ENCODE measurements around the gene SDSL. TPM values are rescaled to one million over a fixed set of nuclear protein-coding genes. Genes with fewer than 3 reads are reported as not detected.
A peak's percentile ranks its signal among the peaks of the same experiment; 100 is the strongest.

SDSL gene
- total RNA-seq, 1 donor from 2014 or later: 0.31 TPM

DNA sequence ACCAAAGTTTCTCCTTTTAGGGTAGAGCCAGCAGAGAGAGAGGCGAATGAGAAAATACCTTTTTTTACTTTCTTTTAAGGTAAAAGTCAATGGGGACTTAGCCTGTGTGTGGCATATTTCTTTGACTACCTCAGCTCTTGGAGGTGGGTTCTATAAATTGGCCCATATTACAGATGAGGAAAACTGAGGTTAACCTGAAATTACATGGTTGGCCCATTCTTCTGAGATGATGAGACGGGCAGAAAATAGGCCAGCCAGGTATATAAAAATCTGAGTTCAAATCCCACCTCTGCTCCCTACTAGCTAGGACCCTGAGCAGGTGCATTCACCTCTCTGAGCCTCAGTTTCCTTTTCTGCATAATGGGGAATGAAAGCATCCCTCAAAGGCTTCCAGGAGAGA, 27.1 kb downstream of the SDSL start:
- no peak for DNase-seq

DNA sequence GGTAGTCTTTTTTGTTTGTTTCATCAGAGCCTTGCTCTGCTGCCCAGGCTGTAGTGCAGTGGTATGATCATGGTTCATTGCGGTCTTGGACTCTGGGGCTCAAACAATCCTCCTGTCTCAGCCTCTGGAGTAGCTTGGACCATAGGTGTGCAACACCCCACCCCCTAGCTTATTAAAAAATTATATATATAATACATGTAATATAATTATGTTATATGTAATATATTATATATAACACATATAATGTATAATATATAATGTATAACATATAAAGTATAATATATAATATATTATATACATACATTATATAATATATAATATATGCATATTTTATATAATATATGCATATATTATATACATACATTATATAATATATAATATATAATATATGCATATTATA, 27.7 kb downstream of the SDSL start:
- DNase-seq: no peak

DNA sequence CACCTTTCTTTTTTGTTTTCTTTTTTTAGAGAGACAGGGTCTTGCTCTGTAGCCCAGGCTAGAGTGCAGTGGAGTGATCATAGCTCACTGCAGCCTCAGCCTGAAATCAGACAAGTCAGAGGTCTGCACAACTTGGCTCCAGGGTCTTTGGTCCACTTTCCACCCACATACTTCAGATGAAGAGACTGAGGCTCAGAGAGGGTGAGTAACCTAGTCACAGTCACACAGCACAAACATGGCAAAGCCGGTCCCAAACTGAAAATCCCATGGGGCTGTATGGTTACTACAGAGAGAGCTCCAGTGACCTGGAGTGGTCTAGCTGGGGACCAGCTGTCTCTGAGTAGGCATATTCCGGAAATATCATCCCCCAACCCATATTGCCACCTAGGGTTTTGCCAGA, 30.3 kb downstream of the SDSL start:
- no peak for DNase-seq

DNA sequence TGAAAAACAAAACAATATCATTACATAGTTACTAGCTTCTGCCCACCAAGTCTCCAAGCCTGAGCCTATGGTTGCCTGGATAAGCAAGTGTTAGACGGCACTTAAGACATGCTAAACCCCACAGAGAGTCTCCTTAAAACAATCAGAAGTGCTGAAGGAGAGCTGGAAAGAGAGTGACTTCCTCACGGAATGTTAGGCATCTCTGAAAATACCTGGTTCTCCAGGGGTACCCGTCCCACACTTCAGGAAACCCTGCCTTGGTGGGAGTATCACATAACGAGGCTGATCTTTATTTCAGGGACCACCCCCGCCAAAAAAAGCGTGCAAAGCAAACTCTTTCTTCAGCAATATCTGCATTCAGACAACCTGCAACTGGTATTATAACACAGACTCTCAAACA, 31.1 kb downstream of the SDSL start:
- no peak for DNase-seq

DNA sequence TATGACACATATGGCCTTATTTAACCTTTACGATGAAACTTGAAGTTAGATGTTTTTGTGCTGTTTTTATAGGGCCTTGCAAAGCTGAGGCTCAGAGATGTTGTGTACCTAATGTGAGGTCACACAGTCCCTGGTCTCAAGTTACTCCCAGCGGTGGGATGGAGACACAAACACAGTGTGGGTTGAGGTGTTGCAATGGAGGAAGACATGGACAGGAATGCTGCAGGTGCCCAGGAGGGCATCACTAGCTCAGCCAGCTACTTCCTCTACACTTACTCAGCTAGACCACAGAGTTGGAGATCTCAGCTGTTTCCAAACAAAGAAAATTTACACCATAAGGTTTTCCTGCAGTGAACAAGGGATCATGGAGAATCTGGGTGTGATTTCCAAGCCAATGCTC, 34.0 kb downstream of the SDSL start:
- no peak for DNase-seq

DNA sequence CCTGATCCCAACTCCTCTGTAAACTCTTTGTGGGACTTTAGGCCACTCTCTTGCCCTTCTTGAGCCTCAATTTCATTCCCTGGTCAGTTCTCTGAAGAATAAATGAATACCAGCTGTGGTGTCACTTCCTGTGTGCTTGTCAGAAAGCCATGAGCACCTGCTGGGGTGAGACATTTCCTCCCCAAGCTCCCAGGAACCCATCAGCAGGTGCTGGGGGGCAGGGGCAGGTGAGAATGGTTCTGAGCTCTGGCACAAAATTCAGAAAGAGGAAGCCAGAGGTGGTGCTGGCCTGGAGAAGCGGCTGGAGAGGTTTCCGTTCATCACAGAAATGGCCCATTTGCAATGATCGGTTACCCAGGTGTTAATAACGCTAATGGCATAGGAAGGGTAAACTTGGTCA, 34.6 kb downstream of the SDSL start:
- no peak for DNase-seq

DNA sequence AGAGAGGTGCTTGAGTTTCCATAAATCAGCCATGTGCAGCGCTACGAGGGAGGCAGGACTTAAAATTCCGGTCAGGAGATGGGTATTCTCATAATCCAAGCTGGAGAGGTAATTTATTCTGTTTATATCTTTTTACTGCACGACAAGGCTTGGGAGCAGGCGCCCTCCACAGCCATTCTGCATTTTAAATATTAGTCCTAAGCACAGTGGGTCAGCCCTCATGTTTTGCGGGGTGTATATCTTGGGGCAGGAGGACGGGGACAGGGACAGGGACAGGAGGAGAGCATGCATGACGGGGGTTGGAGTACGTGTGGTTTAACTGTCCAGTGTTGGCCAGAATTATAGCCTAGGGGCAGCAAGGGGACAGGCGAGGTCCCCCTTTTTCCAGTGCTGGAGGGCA, 35.0 kb downstream of the SDSL start:
- no peak for DNase-seq

DNA sequence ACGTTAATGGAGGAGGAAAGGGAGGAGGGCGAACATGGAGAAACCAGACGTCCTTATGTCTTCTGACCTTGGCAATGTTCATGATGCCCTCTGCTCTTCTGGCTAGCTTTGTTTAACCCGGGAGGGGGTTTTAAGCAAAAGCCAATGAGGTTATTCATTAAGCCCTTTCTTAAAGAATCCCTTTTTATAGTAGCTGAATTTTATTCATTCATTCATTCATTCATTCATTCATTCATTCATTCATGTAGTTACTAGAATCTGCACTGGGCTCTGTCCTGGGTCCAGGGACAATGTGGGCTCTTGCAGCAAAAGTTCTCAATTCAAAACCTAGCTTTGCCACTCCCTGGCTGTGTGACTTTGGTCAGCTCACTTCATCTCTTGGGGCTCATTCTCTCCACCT, 35.5 kb downstream of the SDSL start:
- no peak for DNase-seq

DNA sequence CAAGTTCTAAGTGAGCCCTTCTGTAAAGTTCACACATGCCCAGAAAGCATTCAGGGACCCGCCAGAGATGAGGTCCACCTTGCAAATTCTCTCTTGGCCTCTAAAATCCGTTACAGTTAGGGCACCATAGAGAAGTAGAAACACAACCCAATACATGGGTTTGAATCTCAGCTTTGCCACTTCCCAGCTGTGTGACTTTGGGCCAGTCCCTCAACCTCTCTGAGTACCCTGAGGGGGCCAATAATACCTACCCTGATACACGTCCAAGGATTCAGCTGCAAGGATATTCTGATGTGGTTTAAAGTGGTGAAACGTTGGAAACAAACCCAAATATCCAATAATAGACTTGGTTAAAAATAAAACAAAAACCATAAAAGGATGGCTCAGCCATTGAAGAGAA, 37.8 kb downstream of the SDSL start:
- DNase-seq: no peak

DNA sequence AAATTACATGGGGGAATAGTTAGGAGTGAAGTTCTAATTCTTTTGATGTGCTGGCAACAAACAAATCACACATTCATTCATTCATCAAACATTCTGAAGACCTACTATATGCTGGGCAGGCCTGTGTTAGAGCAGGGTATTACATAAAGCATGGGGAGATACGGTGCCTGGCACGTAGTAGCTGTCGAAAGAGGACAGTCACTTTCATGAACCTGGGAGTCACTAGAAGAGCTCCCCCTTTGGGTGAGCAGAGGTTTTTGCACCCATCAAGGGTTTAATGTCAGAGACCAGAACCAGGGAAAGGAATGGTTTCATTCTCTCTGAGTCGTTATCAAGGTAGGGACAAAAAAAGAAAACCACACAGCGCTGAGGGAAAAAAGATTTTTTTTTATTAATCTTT, 39.5 kb downstream of the SDSL start:
- DNase-seq: no peak

DNA sequence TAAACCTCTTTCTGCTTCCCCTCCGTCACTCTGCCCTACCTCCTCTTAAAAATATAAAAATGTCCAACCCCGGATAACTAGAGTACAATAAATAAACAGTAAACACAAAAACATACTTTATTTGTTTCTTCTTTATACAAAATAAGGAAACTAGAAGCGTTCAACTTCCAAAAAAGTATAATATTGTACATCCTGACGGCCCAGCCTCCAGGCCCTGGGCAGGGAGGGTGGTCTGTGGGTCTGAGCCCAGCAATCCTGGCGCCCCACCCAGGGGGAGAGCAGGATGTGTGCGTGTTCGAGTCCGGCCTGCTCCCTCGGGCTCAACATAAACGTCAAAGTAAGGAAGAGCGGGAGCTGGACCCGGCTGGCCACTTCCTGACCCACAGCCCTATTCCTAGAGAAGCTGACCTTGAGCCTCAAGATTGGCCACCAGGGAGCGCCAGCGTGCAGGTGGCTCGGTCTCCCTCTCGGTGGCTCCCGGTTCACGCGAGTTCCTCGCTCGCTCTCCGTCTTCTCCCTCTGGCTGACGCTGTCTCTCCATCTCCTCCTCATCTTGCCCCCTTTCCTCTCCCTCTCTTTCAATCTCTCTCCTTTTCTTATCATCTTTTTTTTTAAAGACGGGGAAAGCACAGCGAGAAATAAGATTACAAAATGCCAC, 40.1 kb downstream of the SDSL start:
- peak; percentile 86 for DNase-seq

DNA sequence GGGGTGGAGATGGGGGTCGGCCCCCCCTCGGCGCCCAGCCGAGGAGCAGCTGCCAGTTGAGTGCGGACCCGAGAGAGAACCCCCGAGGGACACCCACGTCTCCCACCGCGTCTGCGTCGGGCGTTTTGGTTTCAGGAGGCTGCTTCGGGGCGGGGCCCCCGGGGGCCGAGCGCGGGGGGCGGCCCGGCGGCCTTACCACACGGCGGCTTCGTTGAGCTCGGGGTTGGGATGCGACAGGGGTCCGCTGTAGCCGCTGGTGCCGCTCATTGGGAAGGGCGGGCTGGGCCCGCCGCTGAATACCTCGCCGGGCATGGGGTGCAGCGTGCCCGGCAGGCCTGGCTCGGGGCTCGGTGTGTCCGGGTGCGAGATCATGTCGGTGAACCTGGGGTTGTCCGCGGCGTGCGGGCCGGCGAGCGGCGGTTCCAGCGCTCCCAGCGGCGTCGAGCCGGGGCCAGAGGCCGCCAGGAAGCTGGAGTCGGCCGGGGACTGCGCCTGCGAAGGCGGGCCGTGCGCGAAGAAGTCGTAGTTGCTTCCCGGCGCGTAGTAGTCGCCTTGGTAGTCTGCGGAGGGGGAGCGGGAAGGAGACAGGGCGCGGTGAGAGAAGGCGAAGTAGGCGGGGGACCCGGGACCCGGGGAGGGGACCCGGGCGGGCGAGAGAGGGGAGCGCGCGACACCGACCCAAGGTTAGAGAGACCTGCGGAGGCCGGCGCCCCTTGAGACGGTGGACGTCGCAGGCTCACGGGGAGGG, 41.0 kb downstream of the SDSL start:
- DNase-seq: no peak

DNA sequence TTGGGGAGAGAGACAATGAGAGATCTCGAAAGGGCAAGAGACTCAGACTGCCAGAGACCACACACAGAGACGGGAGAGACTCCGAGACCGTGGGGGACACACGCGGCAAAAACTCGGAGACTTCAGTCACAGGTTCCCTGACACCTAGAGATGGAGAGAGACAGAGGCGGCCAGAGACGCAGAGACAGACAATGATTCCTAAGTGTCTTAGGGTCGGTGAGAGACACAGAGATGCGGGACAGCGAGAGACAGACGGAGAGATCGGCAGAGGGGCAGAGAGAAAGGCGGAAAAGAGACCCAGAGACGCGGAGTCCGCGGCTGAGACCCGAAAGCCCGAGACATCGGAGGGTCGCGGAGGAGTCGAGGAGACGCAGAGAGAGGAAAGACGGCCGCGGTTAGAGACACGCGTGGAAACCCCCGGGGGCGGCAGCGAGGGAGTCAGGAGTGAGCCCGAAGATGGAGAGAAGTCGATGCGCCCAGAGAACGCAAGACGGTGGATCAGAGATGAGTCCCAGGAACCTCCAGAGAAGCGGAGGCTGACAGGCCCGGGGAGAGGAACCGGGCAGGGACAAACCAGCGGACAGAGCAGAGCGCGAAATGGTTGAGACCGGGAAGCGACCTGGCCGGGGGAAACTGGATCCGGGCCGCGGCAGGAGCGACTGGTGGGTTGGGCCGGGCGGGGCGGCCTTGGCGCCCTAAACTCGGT, 41.7 kb downstream of the SDSL start:
- DNase-seq: no peak

DNA sequence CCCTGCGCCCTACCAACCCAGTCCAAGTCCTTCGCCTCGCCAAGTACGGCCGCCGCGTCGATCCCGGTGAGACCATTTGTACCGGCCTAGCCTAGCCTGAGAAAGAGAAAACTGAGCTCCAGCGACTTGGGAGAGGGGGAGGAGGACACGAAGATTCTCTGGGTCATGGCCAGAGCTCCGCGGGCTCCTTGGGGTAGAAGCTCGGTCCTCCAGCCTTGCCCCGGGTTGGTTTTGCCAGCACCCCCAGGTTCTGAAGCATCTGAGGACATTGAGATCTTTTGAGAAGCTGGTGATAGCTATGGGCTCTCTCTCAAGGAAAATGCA, 42.2 kb downstream of the SDSL start:
- no peak for DNase-seq

DNA sequence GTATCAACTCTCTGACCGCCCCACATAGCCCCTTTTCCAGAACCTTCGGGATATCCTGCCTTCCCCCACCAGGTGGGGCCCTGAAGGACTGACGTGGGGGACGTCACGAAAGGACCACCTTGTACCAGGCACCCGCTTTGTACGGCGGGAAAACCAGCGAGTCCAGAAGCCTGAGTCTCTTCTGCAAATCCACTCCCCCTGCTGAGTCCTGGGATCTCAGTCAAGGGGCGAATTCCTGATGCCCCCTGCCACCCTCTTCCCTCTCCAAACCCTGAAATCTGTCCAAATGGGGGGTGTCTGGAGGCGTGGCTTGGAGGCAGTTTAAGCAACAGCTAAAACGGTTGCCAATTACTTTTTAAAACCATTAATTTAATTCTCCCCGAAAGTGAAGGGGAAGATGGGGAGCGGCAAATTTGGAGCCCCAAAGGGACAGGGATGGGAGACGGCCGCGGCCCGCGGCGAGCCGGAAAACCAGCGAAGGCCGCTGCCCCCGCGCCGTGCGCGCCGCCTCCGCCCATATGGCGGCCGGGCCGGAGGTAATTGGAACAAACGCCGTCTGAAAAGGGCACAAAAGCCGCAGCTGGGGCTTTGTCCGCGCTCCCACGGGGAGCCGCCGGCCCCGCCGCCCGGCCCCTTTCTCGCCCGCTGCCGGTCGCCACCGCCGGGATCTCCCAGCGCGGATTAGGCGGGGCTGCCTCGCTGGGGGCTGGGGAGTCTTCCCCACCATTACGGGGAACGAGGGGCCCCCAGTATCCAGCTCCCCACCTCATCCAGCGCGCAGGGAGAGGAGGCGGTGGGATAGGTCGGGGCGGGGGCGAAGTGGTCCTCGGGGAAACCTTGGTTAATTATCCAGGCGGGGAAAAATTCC, 42.9 kb downstream of the SDSL start:
- DNase-seq: no peak

DNA sequence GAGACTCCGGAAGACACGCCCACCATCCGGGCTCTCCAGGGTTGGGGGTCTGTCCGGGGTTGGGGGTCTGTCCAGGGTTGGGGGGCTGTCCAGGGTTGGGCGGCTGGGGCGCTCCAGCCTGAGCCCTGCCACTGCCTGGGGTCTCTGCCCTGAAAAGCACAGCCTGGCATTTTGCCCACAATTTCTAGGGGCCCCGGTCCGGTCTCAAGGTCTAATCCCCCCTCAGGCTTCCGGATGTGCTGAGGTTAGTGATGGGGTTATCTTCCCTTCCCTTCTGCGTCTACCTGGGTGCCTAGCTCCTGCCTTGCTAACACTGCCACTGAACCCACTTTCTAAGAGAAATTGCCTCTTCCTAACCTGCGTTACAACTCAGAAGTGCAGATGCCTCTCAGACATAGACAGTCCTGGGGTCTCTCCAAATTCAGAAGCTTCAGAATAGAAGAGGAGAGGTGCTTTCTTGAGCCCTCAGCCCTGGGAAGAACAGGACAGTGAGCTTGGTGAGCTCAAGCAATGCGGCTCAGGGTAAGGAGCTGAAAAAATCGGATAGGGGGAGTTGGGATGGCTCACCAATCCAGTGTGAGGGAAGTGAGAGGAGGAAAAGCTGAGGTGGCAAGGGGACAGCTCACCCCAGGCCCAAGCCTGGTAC, 43.8 kb downstream of the SDSL start:
- DNase-seq: no peak

DNA sequence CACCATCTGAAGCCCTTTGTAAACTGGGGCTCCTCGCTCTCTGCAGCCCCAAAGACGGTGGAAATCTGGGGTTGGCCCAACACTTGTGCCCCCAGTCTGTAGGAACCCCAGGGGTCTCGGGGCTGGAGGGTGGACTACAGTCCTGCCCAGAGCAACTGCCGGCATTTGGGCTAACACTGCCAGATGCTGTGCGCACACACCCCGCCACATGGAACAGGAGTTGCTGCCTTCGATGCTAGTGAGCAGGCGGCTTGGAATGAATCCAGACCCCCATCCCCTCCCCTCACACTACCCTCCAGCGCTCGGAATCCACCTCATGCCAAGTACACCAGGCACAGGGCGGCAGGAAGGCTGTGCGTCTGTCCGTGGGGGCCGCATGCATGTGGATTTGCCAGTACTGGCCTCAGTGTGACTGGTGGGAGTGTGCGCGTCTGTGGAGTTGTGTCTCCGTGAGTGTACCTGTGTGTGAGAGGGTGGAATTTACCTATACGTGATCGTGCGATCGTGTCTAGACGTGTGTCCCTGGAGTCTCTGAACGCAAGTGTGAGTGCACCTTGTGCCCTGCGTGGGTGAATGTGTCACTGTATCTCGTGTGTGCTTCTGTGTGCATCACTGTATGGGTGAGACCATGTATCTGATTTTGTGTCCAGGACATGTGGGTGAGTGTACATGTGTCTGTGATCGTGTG, 44.4 kb downstream of the SDSL start:
- no peak for DNase-seq

DNA sequence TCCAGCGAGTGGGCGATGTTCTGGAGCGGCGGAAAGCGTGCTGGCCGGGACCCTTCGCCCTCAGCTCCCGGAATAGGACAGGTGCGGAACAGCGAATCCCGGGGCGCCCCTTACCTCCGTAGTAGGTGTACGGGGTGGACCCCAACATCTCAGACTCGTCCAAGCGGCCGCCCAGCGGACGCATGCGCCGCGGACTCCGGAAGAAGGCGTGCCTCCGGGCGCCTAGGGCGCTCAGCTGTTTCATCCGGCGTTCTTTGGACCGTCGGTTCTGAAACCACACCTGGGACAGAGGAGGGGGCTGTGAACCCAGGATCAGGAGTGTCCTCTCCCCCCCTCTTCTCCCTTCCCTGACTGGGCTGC, 44.9 kb downstream of the SDSL start:
- no peak for DNase-seq

DNA sequence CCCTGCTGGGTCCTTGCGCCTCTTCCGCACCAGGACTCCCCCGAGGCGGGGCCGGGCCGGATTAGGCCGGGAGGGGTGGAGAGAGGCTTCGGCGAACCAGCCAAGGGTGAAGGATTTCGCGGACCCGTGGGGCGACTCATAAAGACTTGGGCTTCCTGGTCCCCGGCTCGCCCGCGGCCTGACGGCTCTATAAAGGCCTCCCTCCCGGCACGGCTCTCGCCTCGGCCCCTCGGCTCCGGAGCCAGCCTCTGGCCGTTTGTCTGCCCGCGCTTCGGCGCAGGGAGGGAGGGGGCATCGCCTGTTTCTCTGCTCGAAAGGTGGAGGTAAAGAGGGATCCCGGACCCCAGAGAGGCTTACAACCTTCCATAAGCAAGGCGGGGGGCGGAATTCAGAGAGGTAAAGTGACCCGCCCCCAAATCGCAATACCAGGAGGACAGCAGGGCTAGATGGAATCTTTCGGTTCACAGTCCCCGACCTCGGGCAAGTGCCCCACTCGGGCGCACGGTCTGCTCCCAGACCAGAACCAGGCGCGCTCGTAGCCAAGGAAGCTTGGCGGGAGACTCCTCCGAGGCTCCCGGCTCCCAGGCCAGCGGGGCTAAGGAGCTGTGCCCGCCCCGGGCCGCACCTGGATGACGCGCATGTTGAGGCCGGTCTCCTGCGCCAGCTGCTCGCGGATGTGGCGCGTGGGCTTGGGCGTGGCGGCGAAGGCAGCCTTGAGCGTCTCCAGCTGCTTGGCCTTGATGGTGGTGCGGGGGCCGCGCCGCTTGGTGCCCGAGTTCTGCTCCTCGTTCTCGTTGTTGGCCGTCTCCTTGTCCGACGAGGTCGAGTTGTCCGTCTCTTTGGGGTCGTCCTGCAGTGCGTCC, 45.6 kb downstream of the SDSL start:
- DNase-seq: no peak

DNA sequence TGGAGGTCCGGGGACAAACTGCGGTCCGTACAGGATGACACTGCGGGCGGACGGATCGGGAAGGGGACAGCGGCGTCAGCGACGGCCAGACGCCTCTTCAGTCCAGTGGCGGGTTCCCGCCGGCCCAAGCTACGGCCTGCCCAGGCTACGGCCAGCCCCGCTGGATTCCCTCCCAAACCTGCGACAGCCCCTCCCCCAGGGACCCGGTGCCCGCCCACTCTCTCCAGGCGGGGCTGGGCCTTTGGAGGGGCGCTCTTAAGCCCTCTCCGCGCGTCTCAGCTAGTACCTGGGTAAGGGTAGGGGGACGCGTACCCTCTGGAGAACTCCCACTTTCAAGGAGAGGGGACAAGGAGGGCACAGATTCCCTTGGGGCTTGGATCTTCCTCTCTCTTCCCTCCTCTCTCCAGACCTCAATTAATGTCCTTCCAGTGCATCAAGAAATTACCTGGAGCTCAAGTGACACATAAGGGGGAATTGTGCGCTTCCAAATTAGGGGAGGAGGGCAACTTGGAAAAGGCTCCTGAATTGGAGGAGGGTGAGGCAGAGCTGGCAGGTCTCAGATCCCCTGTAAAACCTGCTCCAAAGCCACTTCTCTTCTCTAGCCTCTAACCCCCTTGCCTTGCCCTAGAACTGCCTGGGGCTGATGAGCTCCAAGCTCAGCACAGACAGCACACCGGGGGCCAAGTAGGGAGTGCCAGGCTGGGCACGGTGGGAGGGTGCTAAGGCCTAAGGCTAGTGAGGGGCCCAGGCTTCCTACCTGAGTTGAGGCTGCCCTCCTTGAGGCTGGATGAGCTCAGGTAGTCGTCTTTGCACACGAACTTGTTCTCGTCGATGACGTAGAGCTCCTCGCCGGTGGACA, 46.4 kb downstream of the SDSL start:
- DNase-seq: no peak
